GM23338 (cell line): ENCODE results near the gene ZC3H13. TPM values are rescaled to one million over a fixed set of nuclear protein-coding genes. Genes with fewer than 3 reads are reported as not detected.

Source experiments
- ATAC-seq: fragments of 200-7000 bp; cut with Tn5 transposase; 3 replicates; pipeline ENCODE4 v1.9.1; 2020
- DNase-seq: peaks from one replicate; pipeline ENCODE4 v3.0.0-alpha.2; 2015; ENCODE audit warnings: low spot score
- H2AFZ ChIP-seq: fragments of 200-600 bp; sonication (generic); 2 replicates; pipeline ENCODE4 v1.8.0; 2016; ENCODE audit warnings: antibody characterized with exemption, mild to moderate bottlenecking, moderate library complexity
- H3F3A ChIP-seq: fragments of 200-600 bp; sonication (generic); replicated peaks from 2 replicates; pipeline ENCODE4 v1.8.0; 2017; ENCODE audit warnings: antibody characterized with exemption, mixed run types, low read depth
- H3K27ac ChIP-seq: fragments of 200-600 bp; sonication (generic); 2 replicates; pipeline ENCODE4 v1.6.1; 2016; ENCODE audit warnings: low read depth
- H3K27me3 ChIP-seq: fragments of 200-600 bp; sonication (generic); 2 replicates; pipeline ENCODE4 v1.8.0; 2016; ENCODE audit warnings: mild to moderate bottlenecking, mixed run types, moderate library complexity; ENCODE audit not compliant: insufficient read depth
- H3K36me3 ChIP-seq: fragments of 200-600 bp; sonication (generic); 2 replicates; pipeline ENCODE4 v1.8.0; 2016; ENCODE audit warnings: mild to moderate bottlenecking; ENCODE audit not compliant: insufficient read depth
- H3K4me1 ChIP-seq: fragments of 200-600 bp; sonication (generic); 2 replicates; pipeline ENCODE4 v1.8.0; 2016; ENCODE audit warnings: mild to moderate bottlenecking, moderate library complexity; ENCODE audit not compliant: insufficient read depth
- H3K4me2 ChIP-seq: fragments of 200-600 bp; sonication (generic); 2 replicates; pipeline ENCODE4 v1.7.1; 2017; ENCODE audit warnings: mixed run types
- H3K4me3 ChIP-seq: fragments of 200-600 bp; sonication (generic); 2 replicates; pipeline ENCODE4 v1.6.1; 2016; ENCODE audit warnings: mixed run types
- H3K79me2 ChIP-seq: fragments of 200-600 bp; sonication (generic); replicated peaks from 2 replicates; pipeline ENCODE4 v1.8.0; 2017; ENCODE audit warnings: mild to moderate bottlenecking; ENCODE audit not compliant: insufficient read depth
- H3K9me2 ChIP-seq: fragments of 200-600 bp; sonication (generic); 2 replicates; pipeline ENCODE4 v1.8.0; 2017; ENCODE audit not compliant: insufficient read depth
- H4K20me1 ChIP-seq: fragments of 200-600 bp; sonication (generic); replicated peaks from 2 replicates; pipeline ENCODE4 v1.8.0; 2017; ENCODE audit warnings: mild to moderate bottlenecking; ENCODE audit not compliant: insufficient read depth
- H3K27ac Mint-ChIP-seq: 2 replicates; pipeline ENCODE4 v1.8.0; 2020; ENCODE audit warnings: inconsistent platforms, mild to moderate bottlenecking, moderate library complexity, mixed read lengths
- H3K27me3 Mint-ChIP-seq: 3 replicates; pipeline ENCODE4 v1.8.0; 2022; ENCODE audit warnings: low read depth, mild to moderate bottlenecking, moderate library complexity, mixed read lengths, inconsistent platforms; ENCODE audit not compliant: insufficient read depth, poor library complexity
- H3K36me3 Mint-ChIP-seq: 3 replicates; pipeline ENCODE4 v1.8.0; 2021; ENCODE audit warnings: low read depth, mild to moderate bottlenecking, inconsistent platforms, moderate library complexity, mixed read lengths
- H3K4me1 Mint-ChIP-seq: 3 replicates; pipeline ENCODE4 v1.8.0; 2020; ENCODE audit warnings: mild to moderate bottlenecking, inconsistent platforms, mixed read lengths
- H3K4me3 Mint-ChIP-seq: 3 replicates; pipeline ENCODE4 v1.8.0; 2021; ENCODE audit warnings: moderate library complexity, mild to moderate bottlenecking, inconsistent platforms, mixed read lengths
- H3K9me3 Mint-ChIP-seq: 3 replicates; pipeline ENCODE4 v1.8.0; 2020; ENCODE audit warnings: moderate library complexity, mild to moderate bottlenecking, inconsistent platforms, mixed read lengths
- CREB1 ChIP-seq: fragments of 250-450 bp; sonication (Bioruptor Pico); IDR thresholded peaks from 2 replicates; pipeline ENCODE4 v1.5.0; 2020; ENCODE audit warnings: low read depth, mild to moderate bottlenecking, moderate library complexity
- CTCF ChIP-seq, 2 experiments: fragments of 200-600 bp in 1 of 2; sonication (generic) in 1 of 2; conservative IDR thresholded peaks; 2 replicates each; pipeline versions ENCODE4 v1.5.1 to v1.6.1; 2016 to 2017; ENCODE audit warnings: antibody characterized with exemption in 2 of 2, low read depth in 2 of 2, mild to moderate bottlenecking in 2 of 2, moderate library complexity in 1 of 2
- ETS1 ChIP-seq: IDR thresholded peaks from 2 replicates; pipeline ENCODE4 v1.6.1; 2016; ENCODE audit warnings: antibody characterized with exemption
- EZH2 ChIP-seq: fragments of 200-600 bp; sonication (generic); IDR thresholded peaks from one replicate; pipeline ENCODE4 v1.8.0; 2017; ENCODE audit warnings: antibody characterized with exemption, mild to moderate bottlenecking, low read depth; ENCODE audit not compliant: unreplicated experiment
- EZH2phosphoT487 ChIP-seq: fragments of 200-600 bp; sonication (generic); IDR thresholded peaks from one replicate; pipeline ENCODE4 v1.8.1; 2018; ENCODE audit warnings: antibody characterized with exemption; ENCODE audit not compliant: unreplicated experiment
- JUNB ChIP-seq: IDR thresholded peaks from one replicate; pipeline ENCODE4 v1.6.1; 2016; ENCODE audit warnings: antibody characterized with exemption; ENCODE audit not compliant: unreplicated experiment
- NANOG ChIP-seq: IDR thresholded peaks from 2 replicates; pipeline ENCODE4 v1.6.1; 2016; ENCODE audit warnings: antibody characterized with exemption, borderline replicate concordance
- POLR2AphosphoS5 ChIP-seq: IDR thresholded peaks from 2 replicates; pipeline ENCODE4 v1.6.1; 2016; ENCODE audit warnings: antibody characterized with exemption, low read depth
- ZNF114 ChIP-seq: fragments of 250-450 bp; sonication (Bioruptor Pico); IDR thresholded peaks from 2 replicates; pipeline ENCODE4 v1.5.0; 2020; ENCODE audit warnings: mild to moderate bottlenecking, moderate library complexity
- long read RNA-seq: library from polyadenylated mRNA; unstranded; transcript quantifications from one replicate; pipeline ENCODE4 v2.0.0, GENCODE V29; 2020; ENCODE audit not compliant: unreplicated experiment
- polyA plus RNA-seq: library from polyadenylated mRNA; unstranded; fragments of >200 nt; fragmentation: Nextera tagmentation; extraction: Ambion mirVana; gene quantifications from 2 replicates; pipeline ENCODE4 v1.2.1, GENCODE V29; 2016
- total RNA-seq: library from RNA; depleted of rRNA; stranded (reverse); fragments of >200 nt; shearing (Covaris generic); gene quantifications from 2 replicates; pipeline ENCODE4 v1.2.3, GENCODE V29; 2014; rRNA removed

Gene ZC3H13
- total RNA-seq (25.6 and 39.6 TPM in 2 replicates), polyA plus RNA-seq (110 and 125 TPM in 2 replicates)
- long read RNA-seq, partial matches to known transcripts: 31 of 48 reads
- long read RNA-seq, other reads (novel, unspliced or antisense): 16 of 48 reads

GRCh38 chr13:46052319-46053161 is at the start of gene ZC3H13:
TSS of gene ZC3H13 (minus strand) at chr13:46052746. CDS start at chr13:46045507, 7,239 bp downstream.
- H3K9me3 Mint-ChIP-seq: no peaks in the 10 kb centered on the region
- peaks cover 19% of the 10 kb centered on the region for H4K20me1 ChIP-seq
- no peaks in the 10 kb centered on the region for H3K27me3 Mint-ChIP-seq
- no peaks in the 10 kb centered on the region for H3K27me3 ChIP-seq
- H3K79me2 ChIP-seq: peaks cover 48% of the 10 kb centered on the region
- peak; percentile 98 for DNase-seq
- peaks cover 2% of the 10 kb centered on the region; the same call in 1 of the 3 replicates for H3K36me3 Mint-ChIP-seq
- peak within 1 kb of the TSS; percentile 87 for H3K4me3 Mint-ChIP-seq
- no peak for TF ChIP-seq EZH2
- peak in 1 of 2 experiments; percentile 28; a peak in 2 of 4 replicates for TF ChIP-seq CTCF (conservative IDR thresholded peaks at IDR 0.05; ENCODE audit: low read depth in 2 of 2)
- TF ChIP-seq CREB1: peak; percentile 95
- TF ChIP-seq ETS1: peak; percentile 64; the same call in 1 of the 2 replicates
- peak within 1 kb of the TSS; percentile 96 for H3K27ac Mint-ChIP-seq
- peak; percentile 100 for ATAC-seq
- peak within 1 kb of the TSS; percentile 90 for H3K27ac ChIP-seq
- H3K36me3 ChIP-seq: no peaks in the 10 kb centered on the region
- H3K4me2 ChIP-seq: peak within 1 kb of the TSS; percentile 83
- no peaks in the 10 kb centered on the region for H3K9me2 ChIP-seq
- H2AFZ ChIP-seq: peak within 1 kb of the TSS; percentile 88
- peak within 1 kb of the TSS; percentile 81 for H3K4me3 ChIP-seq
- peaks cover 10% of the 10 kb centered on the region for H3K4me1 ChIP-seq
- H3F3A ChIP-seq: no peaks in the 10 kb centered on the region
- peaks cover 7% of the 10 kb centered on the region; the same call in 1 of the 3 replicates for H3K4me1 Mint-ChIP-seq

- no peak overlapping the region for H3K4me3 Mint-ChIP-seq
- ATAC-seq (no peak), DNase-seq (no peak)
- Histone ChIP-seq H3K9me2 (0 out of 2 replicates have a peak, but pooled peaks cover 3% of the 10 kb centered on the region), H2AFZ (peak overlapping the region; percentile 87; the same call in 1 of the 2 replicates), H3K36me3 (no peaks in the 10 kb centered on the region), H4K20me1 (no peaks in the 10 kb centered on the region), H3K79me2 (no peaks in the 10 kb centered on the region), H3K4me3 (no peak overlapping the region), H3K27ac (no peak overlapping the region), H3F3A (no peaks in the 10 kb centered on the region), H3K4me1 (no peaks in the 10 kb centered on the region), H3K27me3 (no peaks in the 10 kb centered on the region), H3K4me2 (no peak overlapping the region)
- no peak overlapping the region for H3K27ac Mint-ChIP-seq
- H3K36me3 Mint-ChIP-seq: no peaks in the 10 kb centered on the region
- H3K27me3 Mint-ChIP-seq: no peaks in the 10 kb centered on the region
- peaks cover 11% of the 10 kb centered on the region; the same call in 2 of the 3 replicates for H3K4me1 Mint-ChIP-seq
- no peaks in the 10 kb centered on the region for H3K9me3 Mint-ChIP-seq
- TF ChIP-seq NANOG: no peak
- no peak for TF ChIP-seq JUNB
- no peak for TF ChIP-seq EZH2
- no peak for TF ChIP-seq EZH2phosphoT487
- no peak for TF ChIP-seq POLR2AphosphoS5
- TF ChIP-seq CREB1: no peak
- TF ChIP-seq ZNF114: no peak
- TF ChIP-seq ETS1: no peak
- no peak for TF ChIP-seq CTCF (conservative IDR thresholded peaks at IDR 0.05; ENCODE audit: low read depth in 2 of 2)
These were observed 49.7 kb upstream of the ZC3H13 start for GRCh38 chr13:46102255-46102605.
